GM19193 (cell line): ENCODE data around the gene SIGLEC15.

Experiments
- POLR2A ChIP-seq: IDR thresholded peaks from 4 replicates; pipeline ENCODE4 v1.6.1; 2011; ENCODE audit not compliant: insufficient read depth, insufficient read length; ENCODE audit errors: extremely low read depth

SIGLEC15 gene

GRCh38 chr18:45879681-45880655 lies 54.5 kb downstream of the SIGLEC15 start:
- no peak for TF ChIP-seq POLR2A

DNA sequence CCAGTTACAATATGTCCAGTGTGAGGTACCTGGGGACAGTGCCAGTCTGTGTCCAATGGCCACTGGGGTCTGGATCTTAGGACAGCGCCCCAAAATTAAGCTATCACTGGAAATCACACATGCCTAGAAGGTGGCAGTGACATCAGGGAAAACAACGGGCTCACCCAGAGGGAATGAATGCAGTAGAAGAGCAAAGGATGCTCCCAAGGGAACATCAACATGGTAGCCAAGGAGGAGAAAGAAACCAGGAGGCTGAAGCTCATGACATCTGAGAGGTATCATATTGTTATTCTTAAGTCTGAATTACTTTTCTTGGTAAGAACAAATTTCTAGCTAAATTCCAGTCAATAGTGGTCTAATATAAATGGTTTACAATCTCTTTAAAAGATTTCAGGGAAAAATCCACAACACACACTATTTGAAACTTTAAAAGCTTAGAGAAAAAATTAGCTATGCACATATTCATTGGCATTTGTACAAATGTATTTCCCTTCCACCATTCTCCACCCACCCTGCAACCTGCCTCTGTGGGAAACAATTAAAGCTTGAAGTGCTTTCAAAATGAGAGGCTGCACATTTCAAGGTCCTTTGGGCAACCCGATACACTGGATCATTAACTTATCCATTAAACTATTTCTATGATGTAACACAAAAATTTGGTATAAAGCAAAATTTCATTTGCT lies 55.5 kb downstream of the SIGLEC15 start:
- TF ChIP-seq POLR2A: no peak

DNA sequence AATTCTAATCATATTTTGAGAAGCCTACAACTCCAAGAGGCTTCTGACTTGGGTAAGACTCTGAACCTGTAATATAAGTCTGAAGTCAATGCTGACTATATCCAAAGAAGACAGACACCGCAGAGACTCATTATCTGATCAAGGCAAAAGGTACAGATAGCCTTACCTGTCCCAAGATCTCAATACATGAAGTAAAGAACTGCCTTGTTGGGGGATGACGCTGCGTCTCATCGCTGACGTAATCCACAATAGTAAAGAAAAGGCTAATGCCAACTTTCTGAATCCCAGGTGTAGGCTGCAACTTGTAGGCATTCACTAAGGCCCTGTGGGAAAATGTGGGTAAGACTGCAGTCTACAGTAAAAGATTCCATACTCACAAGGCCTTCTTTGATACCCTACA lies 62.1 kb downstream of the SIGLEC15 start:
- TF ChIP-seq POLR2A: no peak

GRCh38 chr18:45889419-45890064 lies 64.1 kb downstream of the SIGLEC15 start:
- no peak for TF ChIP-seq POLR2A

DNA sequence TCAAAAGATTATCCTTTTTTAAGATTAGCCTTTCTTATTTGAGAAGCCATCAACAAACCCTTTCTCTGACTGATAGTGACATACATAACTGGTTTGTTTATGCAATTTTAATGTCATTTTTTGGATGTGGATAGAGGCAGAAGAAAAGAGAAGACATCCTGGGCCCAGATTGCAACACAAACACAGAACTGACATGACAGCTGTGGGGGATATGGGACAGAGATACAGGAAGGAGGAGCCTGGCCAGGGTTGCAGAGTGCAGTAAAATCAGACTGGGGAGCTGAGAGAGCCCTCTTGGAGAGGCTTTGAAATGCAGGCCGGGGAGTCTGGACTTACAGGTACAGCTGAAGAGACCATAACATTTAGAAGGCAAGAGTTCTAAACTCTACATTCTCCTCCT lies 65.1 kb downstream of the SIGLEC15 start:
- TF ChIP-seq POLR2A: no peak

- no peak for TF ChIP-seq POLR2A
These were observed 66.3 kb downstream of the SIGLEC15 start for GRCh38 chr18:45891806-45892205.
